ENCODE measurements around the gene FBXO7.

Gene FBXO7

DNA sequence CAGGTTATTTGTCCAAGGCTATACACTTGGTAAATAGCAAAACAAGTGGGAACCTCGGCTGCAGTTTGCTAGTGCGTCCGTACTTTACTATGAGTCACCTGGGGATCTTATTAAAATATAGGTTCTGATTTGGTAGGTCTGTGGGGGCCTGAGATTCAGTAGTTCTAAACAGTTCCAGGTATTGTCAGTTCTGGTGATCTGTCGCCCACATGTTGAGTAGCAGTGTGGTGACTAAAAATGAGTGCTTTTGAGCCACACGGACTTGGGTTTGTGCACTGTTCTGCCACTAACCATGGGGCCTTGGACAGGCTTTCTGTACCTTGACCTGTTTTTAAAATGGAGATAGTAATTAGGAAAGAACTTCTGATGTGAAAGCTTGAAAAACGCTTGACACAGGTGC, 15.7 kb downstream of the FBXO7 start:
- no peak for DNase-seq

DNA sequence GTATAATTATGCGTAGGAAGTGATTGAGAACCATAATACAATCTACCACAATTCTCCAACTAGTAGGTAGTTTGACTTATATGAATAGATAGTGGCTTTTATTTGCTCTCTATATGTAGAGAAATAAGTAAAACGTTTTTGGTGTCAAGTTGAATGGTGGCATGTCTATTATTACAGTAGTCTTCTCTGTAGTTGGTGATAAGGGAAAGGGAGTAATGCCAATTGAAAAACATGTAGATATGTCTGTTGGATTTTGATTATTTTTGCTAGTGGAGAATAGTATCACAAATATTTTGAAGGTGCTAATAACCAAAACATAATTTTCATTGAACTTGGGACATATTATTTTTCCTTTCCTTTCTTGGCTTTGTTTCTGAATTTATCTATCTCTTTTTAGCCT, 17.5 kb downstream of the FBXO7 start:
- no peak for DNase-seq

DNA sequence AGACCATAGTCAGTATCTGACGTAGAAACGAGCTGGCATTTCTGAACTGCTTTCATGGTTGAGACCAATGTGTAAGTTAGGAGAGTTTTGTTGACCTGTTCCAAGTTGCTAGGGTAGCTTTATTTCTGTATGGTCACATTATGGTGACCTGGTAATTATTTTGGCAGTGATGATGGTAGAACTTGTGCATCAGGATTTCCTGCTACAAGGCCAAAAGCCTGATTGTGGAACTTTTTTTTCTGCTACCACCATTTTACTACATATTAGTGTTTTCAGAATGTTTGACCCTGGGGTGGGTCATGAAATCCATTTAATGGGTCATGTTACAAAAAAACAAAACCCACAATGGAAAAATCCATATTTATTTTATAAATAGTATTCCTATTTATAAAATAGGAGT, 18.9 kb downstream of the FBXO7 start:
- DNase-seq, result no peak

DNA sequence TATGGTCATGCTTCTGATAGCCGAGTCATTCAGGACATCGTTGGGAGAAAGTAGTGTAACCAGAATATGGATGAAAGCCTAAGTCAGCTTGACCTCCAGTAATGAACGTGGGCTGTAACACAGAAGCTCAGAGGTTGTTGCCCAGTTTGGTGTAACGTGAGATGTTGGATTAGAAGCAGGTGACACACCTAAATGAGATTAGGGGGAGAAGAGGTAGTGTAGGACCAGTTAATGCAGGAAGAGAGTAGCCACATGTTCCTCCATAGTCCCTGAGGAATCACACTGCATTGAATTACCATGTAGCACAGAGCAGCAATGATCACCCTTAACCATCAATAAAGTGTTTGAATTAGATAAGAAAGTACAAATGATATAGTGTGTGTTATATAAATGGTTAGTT, 20.4 kb downstream of the FBXO7 start:
- DNase-seq, result no peak

DNA sequence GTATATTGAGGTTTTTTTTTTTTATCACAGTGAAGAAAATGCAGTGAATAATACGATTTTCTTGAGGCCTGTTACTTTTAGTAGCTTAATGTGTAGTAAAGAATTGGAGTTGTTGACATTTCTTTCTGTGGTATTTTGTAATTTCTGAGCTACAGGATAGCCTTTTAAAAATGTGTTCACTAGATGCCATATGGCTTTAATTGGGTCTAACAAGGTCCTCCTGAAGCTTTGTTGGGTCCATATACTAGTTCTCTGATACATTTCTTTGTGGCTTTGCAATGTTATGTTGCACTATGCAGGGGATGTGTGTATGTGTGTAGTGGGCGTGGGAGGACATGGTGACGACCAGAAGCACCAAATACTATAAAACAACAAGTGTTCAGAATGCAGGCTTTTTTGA, 25.1 kb downstream of the FBXO7 start:
- no peak for DNase-seq

DNA sequence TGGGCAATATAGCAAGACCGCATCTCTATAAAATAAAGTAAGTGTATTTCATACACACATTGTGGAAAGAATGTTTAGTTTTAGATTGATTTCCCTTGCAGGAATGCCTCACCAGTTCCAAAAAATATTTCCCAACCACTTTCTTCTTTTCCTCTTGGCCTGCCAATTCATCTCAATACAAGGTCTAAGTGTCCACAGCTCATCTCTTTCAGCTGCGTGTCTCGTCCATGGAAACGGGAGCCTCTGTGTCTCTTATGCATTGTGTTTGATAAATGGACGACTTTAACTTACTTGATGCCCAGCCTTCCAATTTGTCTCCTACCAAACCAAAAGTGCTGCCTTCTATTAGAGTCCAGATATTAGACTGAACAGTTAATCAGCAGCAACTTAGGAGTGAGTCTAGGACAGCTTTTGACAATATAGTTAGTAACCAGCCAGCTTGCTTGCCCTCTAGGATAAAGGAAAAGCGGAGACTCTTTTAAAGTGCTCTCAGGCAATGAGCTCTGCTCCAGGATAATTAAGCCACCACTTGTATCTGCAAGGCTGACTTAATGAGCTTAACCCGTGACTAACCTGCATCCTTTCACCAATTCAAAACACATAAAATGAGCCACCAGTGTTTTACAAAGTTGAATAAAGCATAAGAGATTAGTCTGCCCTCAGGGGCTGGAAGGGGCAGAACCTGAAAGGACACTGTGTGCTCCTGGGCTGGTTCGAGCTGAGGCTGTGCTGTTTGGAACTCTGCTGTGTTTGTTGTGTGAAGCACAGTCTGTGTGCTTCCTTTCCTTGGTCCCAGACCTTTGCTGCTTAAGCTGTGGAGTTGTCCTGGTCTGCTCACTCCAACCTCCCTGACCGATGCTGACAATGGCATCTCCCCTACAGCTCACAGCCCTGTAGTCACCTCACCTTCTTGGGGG, 27.5 kb downstream of the FBXO7 start:
- DNase-seq, result no peak

DNA sequence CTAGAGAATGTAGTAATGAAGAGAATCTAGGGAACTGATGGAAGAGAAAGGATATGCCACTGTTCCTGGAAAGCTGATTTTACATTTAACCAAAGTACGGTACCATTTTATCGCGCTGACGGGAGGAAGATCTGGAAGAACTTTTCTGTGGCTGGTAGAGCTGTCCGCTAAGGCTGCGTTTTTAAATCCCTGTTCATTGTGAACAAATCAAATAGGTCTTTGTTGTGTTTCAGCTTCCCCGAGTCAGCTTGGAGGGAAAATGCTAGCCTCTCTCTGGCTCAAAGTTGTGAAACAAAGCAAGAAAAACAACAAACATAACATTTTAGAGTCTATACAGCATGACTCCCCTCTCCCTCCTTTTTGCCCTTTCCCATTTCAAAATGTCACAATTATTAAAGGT, 34.4 kb downstream of the FBXO7 start:
- DNase-seq, result no peak

DNA sequence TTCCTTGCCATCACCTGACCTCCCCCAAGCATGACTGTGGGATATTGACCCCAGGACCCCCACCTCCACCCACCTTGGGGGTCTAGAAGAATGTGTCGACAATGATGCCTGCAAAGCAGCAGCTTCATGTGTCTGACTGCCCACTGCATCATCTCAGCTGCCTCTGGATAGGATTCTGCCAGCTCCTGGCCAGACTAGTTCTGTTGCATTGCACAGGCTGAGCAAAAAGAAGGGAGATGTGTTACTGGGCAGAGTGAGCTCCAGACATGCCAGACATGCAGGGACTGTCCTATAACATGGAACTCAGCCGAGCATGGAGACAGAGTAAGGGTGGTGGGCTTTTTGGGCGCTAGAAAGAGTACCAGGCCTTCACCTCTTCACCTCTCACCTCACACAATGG, 36.7 kb downstream of the FBXO7 start:
- DNase-seq, result no peak

DNA sequence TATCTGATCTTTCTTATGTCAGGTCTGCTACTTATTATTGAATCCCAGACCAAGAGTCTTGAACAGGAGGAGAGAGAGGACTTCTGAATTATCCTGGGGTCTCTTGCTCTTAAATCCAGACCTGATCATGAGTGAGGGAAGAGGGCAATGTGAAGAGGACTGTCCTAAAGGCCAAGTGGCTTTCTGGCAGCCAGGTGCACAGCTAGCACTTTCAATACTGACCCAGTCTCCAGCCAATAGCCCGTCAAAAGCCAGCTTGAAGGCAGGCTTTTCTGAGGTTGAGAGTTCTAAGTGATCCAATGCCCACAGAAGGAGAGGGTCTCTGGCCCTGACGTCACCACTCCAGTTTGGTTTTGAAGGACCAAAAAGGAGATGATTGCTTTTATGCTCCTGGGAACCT, 37.2 kb downstream of the FBXO7 start:
- DNase-seq, result no peak

DNA sequence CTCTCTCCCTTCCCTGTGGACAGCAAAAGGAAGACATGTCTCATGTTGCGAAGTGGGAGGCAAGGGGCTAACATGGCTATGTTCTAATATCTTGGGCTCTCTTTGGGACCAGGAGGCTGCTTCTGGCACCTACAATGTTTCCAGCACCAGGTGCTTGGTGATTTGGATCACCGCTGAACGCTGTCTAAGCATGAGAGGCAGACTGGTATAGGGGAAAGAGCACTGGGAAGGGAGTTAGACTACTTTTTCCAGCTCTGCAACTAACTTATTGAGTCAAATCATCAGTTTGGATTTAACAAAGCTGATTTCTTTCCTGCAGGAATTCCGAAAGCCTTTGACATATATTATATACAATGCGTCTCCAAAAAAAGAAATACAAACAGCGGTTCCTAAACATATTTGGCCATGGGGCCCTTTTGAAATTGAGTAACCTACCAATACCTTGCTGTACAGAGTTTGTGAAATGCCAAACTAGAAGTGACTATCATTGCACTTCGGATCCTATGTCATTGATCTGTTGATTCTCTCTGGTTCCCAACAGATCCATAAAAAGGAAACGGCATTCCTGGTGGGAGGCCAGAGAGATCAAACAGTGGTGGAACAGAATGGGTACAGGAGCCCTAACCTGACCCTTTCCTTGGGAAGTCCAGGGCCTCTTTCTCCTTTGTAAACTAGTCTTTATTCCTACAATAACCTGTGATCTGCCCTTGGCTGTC, 37.8 kb downstream of the FBXO7 start:
- DNase-seq, result no peak

DNA sequence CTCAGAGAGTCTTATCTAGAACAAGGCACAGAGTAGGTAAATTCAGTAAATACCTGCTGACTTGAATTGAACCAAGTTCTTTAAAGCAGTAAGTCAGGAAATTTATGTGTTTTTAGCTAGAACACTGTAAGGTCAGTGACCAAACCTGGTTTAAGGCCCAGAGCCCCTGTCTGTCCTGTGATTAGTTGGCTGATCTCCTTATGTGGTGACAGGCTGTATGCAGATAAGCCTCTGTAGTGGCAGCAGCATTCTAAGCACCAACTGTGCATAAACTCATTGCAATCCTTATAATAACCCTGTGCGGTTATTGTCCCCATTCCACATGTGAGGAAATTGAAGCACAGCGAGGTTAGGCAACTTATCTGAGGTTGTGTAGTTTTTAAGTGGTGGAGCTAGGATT, 40.5 kb downstream of the FBXO7 start:
- DNase-seq, result no peak

DNA sequence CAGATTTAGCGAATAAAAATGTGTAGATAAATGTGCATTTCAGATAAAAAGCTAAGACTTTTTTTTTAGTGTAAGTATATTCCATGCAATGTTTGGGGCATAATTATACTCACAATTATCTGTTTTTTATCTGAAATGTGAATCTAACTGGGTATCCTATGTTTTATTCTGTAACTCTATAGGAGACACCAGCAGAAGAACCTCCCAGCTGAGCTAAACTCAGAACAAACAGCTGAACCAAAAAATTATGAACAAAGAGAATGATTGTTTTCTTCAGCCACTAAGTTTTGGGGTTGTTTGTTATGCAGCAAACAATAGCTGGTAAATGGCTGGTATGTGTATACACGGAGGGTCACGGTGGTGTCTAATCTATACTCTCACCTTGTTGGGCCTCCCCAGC, 42.9 kb downstream of the FBXO7 start:
- DNase-seq, result no peak

DNA sequence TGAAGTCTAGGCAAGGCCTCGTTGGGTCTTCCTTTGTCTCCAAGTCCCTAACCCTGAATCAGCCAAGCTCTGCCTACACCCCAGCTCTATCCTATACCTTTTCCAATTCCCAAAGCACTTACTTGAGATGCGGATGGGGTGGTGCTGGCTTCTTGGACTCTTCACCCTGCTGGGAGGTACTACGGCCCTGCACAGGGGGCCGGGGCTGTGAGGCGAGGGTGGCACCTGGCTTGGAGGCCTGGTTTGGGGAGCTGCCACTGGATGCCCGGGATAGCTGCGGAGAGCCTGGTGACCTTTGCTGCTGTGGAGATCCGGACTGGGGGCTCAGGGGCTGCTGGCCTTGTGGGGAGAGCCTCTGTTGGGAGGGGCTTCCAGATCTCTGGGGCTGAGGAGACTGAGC, 43.3 kb downstream of the FBXO7 start:
- DNase-seq, result no peak

DNA sequence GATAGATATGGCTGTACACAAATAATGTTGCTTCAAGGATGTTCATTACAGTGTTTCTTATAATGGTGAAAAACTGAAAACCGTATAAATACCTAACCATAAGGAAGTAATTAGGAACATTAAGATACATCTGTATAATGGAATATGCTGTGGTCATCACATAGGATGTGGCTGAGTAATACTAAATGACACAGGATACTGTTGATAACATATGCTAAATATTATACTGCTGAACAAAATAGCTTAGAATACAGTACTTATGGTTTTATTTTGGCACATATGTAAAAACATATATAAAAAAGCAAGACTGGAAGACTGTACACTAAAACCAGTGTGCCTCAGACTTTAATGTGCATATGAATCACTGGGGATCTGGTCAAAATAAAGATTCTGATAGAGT, 43.8 kb downstream of the FBXO7 start:
- no peak for DNase-seq

DNA sequence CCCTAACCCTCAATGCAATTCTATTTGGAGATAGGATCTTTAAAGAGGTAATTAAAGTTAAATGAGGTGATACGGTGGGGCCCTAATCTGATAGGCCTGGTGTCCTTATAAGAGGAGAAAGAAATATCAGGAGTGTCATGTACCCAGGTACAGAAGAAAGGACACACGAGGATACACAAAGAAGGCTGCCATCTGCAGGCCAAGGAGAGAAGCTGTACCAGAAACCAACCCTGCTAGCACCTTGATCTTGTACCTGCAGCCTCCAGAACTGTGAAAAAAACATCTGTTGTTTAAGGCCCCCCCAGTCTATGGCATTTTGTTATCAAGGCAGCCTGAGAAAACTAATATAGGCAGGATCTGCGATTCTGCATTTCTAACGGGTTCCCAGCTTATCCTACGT, 44.2 kb downstream of the FBXO7 start:
- DNase-seq, result no peak

DNA sequence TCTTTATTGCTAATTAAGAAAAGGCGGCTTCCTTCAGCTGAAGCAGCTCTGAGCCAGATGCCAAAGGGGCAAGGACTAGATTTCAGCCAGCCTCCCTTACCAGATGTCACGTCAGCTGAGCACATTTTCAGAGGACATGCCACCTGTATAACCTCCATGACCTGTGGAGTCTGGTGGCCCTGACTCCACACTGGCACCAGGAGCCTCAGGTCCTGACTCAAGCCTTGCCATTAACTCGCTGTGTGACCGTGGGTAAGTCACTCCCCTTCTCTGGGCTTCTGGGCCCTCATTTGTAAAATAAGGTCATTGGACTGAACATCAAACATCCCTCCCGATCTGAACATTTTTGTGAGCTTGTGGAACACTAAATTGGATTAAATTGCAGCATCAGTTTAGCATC, 46.0 kb downstream of the FBXO7 start:
- no peak for DNase-seq

DNA sequence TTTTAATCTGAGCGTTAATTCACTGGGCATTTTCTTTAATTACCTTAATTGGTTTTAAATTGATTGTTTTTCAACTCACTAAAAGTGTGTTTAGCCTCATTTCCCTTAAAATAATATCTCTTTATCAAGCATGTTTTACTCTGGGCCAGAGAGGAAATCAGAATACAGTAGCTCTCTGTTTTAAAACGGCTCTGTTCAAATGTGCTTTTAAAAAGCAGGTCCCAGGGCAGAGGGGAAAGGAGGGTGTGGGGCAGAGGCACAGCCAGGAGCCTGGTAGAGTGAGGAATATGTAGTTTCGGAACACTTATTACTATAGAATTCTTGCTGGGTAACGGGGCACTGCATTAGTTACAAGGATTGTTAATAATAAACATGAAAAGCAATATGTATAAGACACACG, 47.6 kb downstream of the FBXO7 start:
- no peak for DNase-seq

DNA sequence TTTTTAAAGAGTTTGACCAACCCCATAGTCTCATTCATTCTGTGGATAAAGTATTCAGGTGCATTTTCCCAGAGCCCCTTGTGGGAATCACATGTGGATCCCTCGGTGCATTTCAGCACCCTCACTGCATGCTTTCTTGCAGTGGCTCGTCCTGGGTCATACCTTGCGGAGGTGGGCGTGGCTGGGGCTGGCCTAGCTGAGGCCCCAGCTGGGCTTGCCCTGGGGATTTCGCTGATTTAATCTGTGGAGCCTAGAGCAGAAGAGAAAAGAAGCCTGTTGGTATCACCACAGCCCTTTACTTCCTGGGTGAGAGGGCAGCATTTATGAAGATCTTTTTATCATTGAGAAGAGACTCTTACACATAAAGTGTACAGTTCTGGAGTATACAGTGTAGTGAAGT, 53.1 kb downstream of the FBXO7 start:
- DNase-seq, result no peak

DNA sequence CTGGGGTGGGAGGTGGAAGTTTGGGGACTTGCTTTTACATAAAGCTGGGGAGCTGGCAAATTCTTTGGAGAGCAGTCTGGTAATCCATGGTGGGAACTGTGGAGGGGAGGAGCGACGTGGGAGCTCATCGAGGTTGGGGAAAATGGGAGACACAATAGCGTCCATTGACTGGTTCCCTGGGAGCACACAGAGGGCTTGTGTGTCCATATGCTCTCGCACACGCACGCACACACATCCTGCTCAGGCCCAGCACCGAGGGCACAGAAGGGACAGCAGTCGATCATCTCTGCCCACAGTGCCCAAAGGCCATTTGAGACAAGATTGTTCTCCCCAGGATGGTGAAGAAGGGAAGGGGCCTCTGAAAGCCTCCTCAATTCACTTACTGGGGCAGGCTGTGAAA, 53.7 kb downstream of the FBXO7 start:
- no peak for DNase-seq

DNA sequence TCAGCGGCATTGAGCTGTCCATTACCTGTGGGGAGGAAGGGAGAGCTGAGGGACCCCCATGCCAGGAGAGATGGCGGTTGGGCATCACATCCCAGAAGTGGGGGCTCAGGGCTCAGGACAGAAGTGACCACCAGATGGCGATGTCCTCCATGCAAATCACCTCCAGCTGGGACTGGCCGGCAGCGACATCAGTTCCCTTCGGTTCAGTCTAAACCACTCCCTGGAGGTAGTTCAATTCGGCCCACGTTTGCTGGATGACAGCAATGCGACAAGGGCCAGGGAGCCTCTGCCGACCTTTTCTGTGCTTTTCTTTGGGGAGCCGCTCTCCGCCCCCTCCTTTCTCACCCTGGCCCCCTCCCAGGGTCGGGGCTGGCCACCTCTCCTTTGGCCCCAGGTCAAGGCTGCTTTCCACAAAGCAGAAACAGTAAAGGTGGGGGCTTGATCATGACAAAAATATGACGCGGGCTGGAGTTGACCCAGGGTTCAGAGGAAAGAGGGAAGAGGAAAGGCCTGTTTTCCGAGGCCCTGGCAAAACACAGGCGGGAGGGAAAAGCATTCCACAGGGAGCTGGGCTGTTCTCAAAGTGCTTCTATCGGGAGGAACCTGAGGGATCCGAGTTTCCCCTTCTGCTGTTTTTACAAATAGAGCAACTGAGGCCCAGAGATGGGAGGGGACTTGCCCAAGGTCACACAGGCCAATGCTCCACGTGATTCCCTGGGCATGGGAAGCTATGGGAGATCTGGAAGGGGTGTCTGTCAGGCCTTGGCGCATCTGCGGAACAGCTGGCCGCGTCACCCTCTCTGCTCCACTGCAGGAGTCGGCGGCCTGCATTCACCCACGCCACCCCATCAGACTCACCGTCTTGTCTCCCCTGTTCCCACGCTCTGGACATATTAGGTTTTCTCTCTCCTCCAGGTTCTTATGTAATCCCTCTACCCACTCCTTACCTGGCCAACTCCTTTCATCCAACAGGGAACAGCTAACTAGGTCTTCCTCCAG, 54.7 kb downstream of the FBXO7 start:
- DNase-seq, result no peak

DNA sequence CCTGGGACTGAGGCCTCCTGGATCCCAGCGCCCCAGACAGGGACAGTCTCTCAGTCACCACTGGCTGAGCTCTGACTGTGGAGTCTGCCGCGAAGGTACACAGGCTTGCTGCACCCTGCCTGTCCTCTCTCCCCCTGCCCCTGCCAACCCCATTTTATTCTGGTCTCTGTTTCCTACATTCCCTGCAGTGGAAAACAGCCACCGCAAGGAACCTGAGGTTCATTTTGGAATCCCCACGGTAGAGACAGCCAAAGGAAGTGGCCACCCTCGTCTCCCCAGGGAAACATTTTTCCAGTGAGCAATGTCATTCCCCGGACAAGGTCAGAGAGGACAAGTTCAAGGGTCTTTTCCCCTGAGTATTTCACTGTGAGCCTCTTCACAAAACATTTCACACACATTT, 56.6 kb downstream of the FBXO7 start:
- no peak for DNase-seq

DNA sequence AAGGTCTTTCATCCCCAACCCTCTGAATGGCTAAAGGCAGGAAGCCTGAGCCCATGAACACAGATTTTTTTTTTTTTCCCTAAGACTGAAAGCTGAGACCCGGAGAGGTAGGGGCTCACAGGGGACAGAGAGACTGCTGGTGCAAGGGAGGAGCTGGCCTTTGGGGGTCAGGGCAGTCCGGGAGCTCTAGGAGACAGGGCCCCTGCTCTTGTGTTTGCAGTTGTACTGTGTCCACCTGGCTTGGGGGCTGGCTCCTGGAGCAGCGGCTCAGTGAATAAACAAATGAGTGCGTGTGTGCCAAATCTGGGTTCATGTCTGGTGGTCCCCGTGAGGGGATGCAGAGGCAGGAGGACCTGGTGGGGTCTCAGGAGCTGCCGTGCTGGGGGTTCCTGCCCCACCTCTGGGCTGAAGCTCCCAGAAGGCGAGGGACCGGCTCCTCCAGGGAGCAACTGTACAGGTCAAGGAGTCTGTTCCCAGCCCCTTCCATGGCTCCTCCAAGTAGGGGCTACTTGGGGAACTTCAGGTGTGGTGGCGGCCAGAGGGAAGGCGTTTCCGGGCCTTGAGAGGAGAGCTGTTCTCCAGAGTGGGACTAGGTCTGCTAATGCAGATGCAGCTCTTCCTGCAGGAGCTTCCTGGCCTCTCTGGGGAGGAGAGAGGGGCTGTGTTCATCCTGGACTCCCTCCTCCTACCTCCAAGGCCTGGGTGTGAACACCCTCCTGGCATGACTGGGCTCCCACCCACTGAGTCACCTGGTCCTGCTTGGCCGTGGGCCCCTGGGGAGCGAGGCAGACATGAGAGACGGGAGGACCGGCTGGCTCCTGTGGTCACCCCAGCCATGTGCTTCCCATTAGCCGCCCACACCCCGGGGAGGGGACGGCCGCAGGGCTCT, 57.6 kb downstream of the FBXO7 start:
- no peak for DNase-seq
